H1 (cell line): ENCODE results near the gene LPAR3. TPM values are rescaled to one million over a fixed set of nuclear protein-coding genes. Genes with fewer than 3 reads are reported as not detected.

Experiments
- CTCF ChIA-PET: fragments of 300-600 bp; sonication (Branson Sonifier 250); formaldehyde crosslinking; loops from one replicate; lab custom pipeline; 2021; ENCODE audit not compliant: partially characterized antibody; lab: Charles Lee
- POLR2A ChIA-PET: fragments of 300-600 bp; sonication (Branson Sonifier 250); formaldehyde crosslinking; loops from one replicate; lab custom pipeline; 2021; ENCODE audit warnings: inconsistent platforms; ENCODE audit not compliant: partially characterized antibody; lab: Charles Lee
- DNase-seq, 2 experiments: peaks; one replicate each; pipeline versions ENCODE4 v3.0.0 to v3.0.0-alpha.2; 2010 to 2022; ENCODE audit warnings: low spot score in 2 of 2, low read depth in 1 of 2, mixed read lengths in 1 of 2
- FAIRE-seq: peaks from 2 replicates; lab custom pipeline; 2011; peaks lifted over from hg19 to GRCh38; lab: Jason Lieb, UNC
- H2AFZ ChIP-seq: 2 replicates; pipeline ENCODE4 v1.8.1; 2012; ENCODE audit warnings: low read length, inconsistent platforms
- H2AK5ac ChIP-seq: 2 replicates; pipeline ENCODE4 v1.6.1; 2013; ENCODE audit warnings: low read depth, low read length
- H2BK120ac ChIP-seq: replicated peaks from 2 replicates; pipeline ENCODE3; 2013; ENCODE audit warnings: low read depth, low read length, inconsistent platforms
- H2BK12ac ChIP-seq: 2 replicates; pipeline ENCODE4 v1.6.1; 2013; ENCODE audit warnings: low read depth, low read length
- H2BK15ac ChIP-seq: 2 replicates; pipeline ENCODE4 v1.6.1; 2013; ENCODE audit warnings: low read length
- H2BK20ac ChIP-seq: 2 replicates; pipeline ENCODE4 v1.6.1; 2013; ENCODE audit warnings: low read length
- H2BK5ac ChIP-seq: 2 replicates; pipeline ENCODE4 v1.6.1; 2013; ENCODE audit warnings: low read depth, low read length
- H3K14ac ChIP-seq: 2 replicates; pipeline ENCODE4 v1.6.1; 2013; ENCODE audit warnings: inconsistent platforms; ENCODE audit not compliant: insufficient read length
- H3K18ac ChIP-seq: 2 replicates; pipeline ENCODE4 v1.6.1; 2013; ENCODE audit warnings: low read length; ENCODE audit errors: extremely low read depth
- H3K23ac ChIP-seq: 2 replicates; pipeline ENCODE4 v1.6.1; 2013; ENCODE audit warnings: inconsistent platforms; ENCODE audit not compliant: insufficient read length
- H3K23me2 ChIP-seq: 2 replicates; pipeline ENCODE4 v1.6.1; 2013; ENCODE audit warnings: low read depth, low read length
- H3K27ac ChIP-seq: 2 replicates; pipeline ENCODE4 v1.6.1; 2011; ENCODE audit warnings: low read depth, low read length, inconsistent platforms
- H3K27me3 ChIP-seq, 4 experiments: replicated peaks in 1 of 4; 1 replicate in 1 of 4; 2 replicates in 3 of 4; pipeline versions ENCODE4 v1.6.1 to v1.8.1; 2011 to 2013; ENCODE audit warnings: low read length in 3 of 4, mild to moderate bottlenecking in 3 of 4, inconsistent platforms in 2 of 4, mixed read lengths in 2 of 4, moderate library complexity in 1 of 4; ENCODE audit not compliant: control insufficient read depth in 3 of 4, insufficient read depth in 3 of 4; ENCODE audit errors: extremely low read depth in 1 of 4
- H3K36me3 ChIP-seq, 4 experiments: 2 replicates each; pipeline versions ENCODE4 v1.6.1 to v1.8.1; 2011 to 2013; ENCODE audit warnings: mild to moderate bottlenecking in 4 of 4, low read length in 3 of 4, moderate library complexity in 2 of 4, control low read depth in 1 of 4, inconsistent platforms in 1 of 4; ENCODE audit not compliant: insufficient read depth in 4 of 4, control insufficient read depth in 2 of 4
- H3K4ac ChIP-seq: replicated peaks from 2 replicates; pipeline ENCODE3; 2013; ENCODE audit warnings: low read length, low read depth, mixed read lengths, inconsistent platforms; ENCODE audit not compliant: insufficient read length
- H3K4me1 ChIP-seq, 4 experiments: replicated peaks in 1 of 4; 1 replicate in 1 of 4; 2 replicates in 3 of 4; pipeline versions ENCODE4 v1.6.1 to v1.8.1; 2011 to 2013; ENCODE audit warnings: low read length in 3 of 4, inconsistent platforms in 2 of 4, mixed read lengths in 1 of 4; ENCODE audit not compliant: insufficient read depth in 4 of 4, control insufficient read depth in 3 of 4
- H3K4me2 ChIP-seq, 2 experiments: 2 replicates each; pipeline versions ENCODE4 v1.6.1 to v1.8.1; 2011 to 2013; ENCODE audit warnings: low read depth in 2 of 2, low read length in 2 of 2, control low read depth in 1 of 2, inconsistent platforms in 1 of 2, mild to moderate bottlenecking in 1 of 2; ENCODE audit not compliant: insufficient read depth in 1 of 2
- H3K4me3 ChIP-seq, 4 experiments: fragments of 200-600, 300-600 bp in 1 of 4; sonication (generic), shearing (Covaris generic), sonication (Bioruptor Twin) in 1 of 4; 2 replicates each; pipeline versions ENCODE4 v1.5.1 to v1.8.1; 2011 to 2016; ENCODE audit warnings: low read length in 4 of 4, low read depth in 3 of 4, control low read depth in 2 of 4, inconsistent platforms in 2 of 4, mild to moderate bottlenecking in 2 of 4, mixed read lengths in 1 of 4, moderate library complexity in 1 of 4; ENCODE audit not compliant: insufficient read depth in 2 of 4; ENCODE audit errors: extremely low read depth in 1 of 4
- H3K56ac ChIP-seq: replicated peaks from 2 replicates; pipeline ENCODE3; 2013; ENCODE audit warnings: low read depth, mild to moderate bottlenecking, mixed read lengths, low read length, inconsistent platforms; ENCODE audit not compliant: insufficient read length
- H3K79me1 ChIP-seq: 2 replicates; pipeline ENCODE4 v1.6.1; 2013; ENCODE audit warnings: low read depth, low read length, control low read depth
- H3K79me2 ChIP-seq, 2 experiments: 2 replicates each; pipeline versions ENCODE4 v1.6.1 to v1.8.1; 2012 to 2013; ENCODE audit warnings: low read length in 2 of 2, mild to moderate bottlenecking in 2 of 2, inconsistent platforms in 1 of 2; ENCODE audit not compliant: insufficient read depth in 2 of 2, control insufficient read depth in 1 of 2
- H3K9ac ChIP-seq, 4 experiments: replicated peaks in 1 of 4; 1 replicate in 1 of 4; 2 replicates in 3 of 4; pipeline versions ENCODE4 v1.6.1 to v1.8.1; 2011 to 2013; ENCODE audit warnings: low read depth in 3 of 4, low read length in 3 of 4, control low read depth in 2 of 4, mild to moderate bottlenecking in 2 of 4, moderate library complexity in 2 of 4, inconsistent platforms in 1 of 4; ENCODE audit errors: extremely low read depth in 1 of 4
- H3K9me3 ChIP-seq, 2 experiments: 2 replicates each; pipeline versions ENCODE4 v1.6.1 to v1.8.1; 2012 to 2013; ENCODE audit warnings: mild to moderate bottlenecking in 2 of 2, moderate library complexity in 2 of 2, control low read depth in 1 of 2, inconsistent platforms in 1 of 2, low read depth in 1 of 2, low read length in 1 of 2, mixed read lengths in 1 of 2; ENCODE audit not compliant: insufficient read depth in 2 of 2
- H4K20me1 ChIP-seq, 2 experiments: replicated peaks in 1 of 2; 2 replicates each; pipeline versions ENCODE3 to v1.8.1; 2011 to 2013; ENCODE audit warnings: inconsistent platforms in 2 of 2, low read length in 2 of 2, mild to moderate bottlenecking in 1 of 2; ENCODE audit not compliant: insufficient read depth in 2 of 2, control insufficient read depth in 1 of 2
- H4K5ac ChIP-seq: 2 replicates; pipeline ENCODE4 v1.6.1; 2013; ENCODE audit warnings: low read length, low read depth, mixed read lengths, inconsistent platforms; ENCODE audit not compliant: insufficient read length
- H4K8ac ChIP-seq: 2 replicates; pipeline ENCODE4 v1.8.0; 2013; ENCODE audit warnings: mild to moderate bottlenecking, moderate library complexity, low read length, inconsistent platforms; ENCODE audit not compliant: insufficient read depth; ENCODE audit errors: extremely low read depth
- H4K91ac ChIP-seq: replicated peaks from 2 replicates; pipeline ENCODE3; 2013; ENCODE audit warnings: low read length, mixed read lengths, inconsistent platforms; ENCODE audit not compliant: insufficient read length
- ASH2L ChIP-seq: fragments of 200-600, 300-600 bp; sonication (generic); IDR thresholded peaks from one replicate; pipeline ENCODE4 v1.7.1; 2017; ENCODE audit warnings: low read length
- CBX8 ChIP-seq: fragments of 300-800, 300-1000 bp; sonication (generic); IDR thresholded peaks from 2 replicates; pipeline ENCODE4 v1.7.1; 2016; ENCODE audit warnings: low read depth, low read length, borderline replicate concordance
- GTF2F1 ChIP-seq: IDR thresholded peaks from 2 replicates; pipeline ENCODE4 v1.6.1; 2012; ENCODE audit warnings: low read depth, low read length, improper control_type of control experiment, borderline replicate concordance
- HDAC6 ChIP-seq: IDR thresholded peaks from one replicate; pipeline ENCODE4 v1.7.1; 2012; ENCODE audit warnings: low read depth, mild to moderate bottlenecking, inconsistent platforms, low read length, moderate library complexity
- JUN ChIP-seq: IDR thresholded peaks from 2 replicates; pipeline ENCODE4 v1.6.1; 2011; ENCODE audit warnings: low read depth, mild to moderate bottlenecking, improper control_type of control experiment, low read length
- PHF8 ChIP-seq: fragments of 200-600 bp; sonication (generic); conservative IDR thresholded peaks from 2 replicates; pipeline ENCODE4 v1.7.1; 2012; ENCODE audit warnings: low read depth, mild to moderate bottlenecking, inconsistent platforms, low read length, moderate library complexity
- RBBP5 ChIP-seq: IDR thresholded peaks from 2 replicates; pipeline ENCODE4 v1.7.1; 2012; ENCODE audit warnings: low read depth, mild to moderate bottlenecking, inconsistent platforms, low read length, moderate library complexity, borderline replicate concordance
- RNF2 ChIP-seq: fragments of 200-900, 300-1000 bp; sonication (generic); IDR thresholded peaks from 2 replicates; pipeline ENCODE4 v1.7.1; 2016; ENCODE audit warnings: borderline replicate concordance, low read depth, mild to moderate bottlenecking, antibody characterized with exemption, low read length; ENCODE audit not compliant: poor library complexity, severe bottlenecking; ENCODE audit errors: missing control alignments
- SRF ChIP-seq: IDR thresholded peaks from 2 replicates; pipeline ENCODE4 v1.6.1; 2011; ENCODE audit warnings: mild to moderate bottlenecking, low read depth, low read length, moderate library complexity
- TEAD4 ChIP-seq: IDR thresholded peaks from 2 replicates; pipeline ENCODE4 v1.6.1; 2012; ENCODE audit warnings: low read depth, low read length, inconsistent platforms, mixed read lengths
- WGBS, 2 experiments: shearing (Covaris generic) in 1 of 2; methylation state at CpG; one replicate each; pipeline versions ENCODE4 v1.1.6 to v1.1.7; 2013 to 2015; ENCODE audit warnings: low lambda C conversion rate in 2 of 2, mixed read lengths in 2 of 2, inconsistent platforms in 1 of 2, low coverage in 1 of 2, missing lambda C conversion rate in 1 of 2; ENCODE audit not compliant: insufficient replicate concordance in 2 of 2, insufficient coverage in 1 of 2, insufficient read length in 1 of 2; ENCODE audit errors: extremely low coverage in 1 of 2, missing lambda C conversion rate in 1 of 2; 5-methylcytosine and 5-hydroxymethylcytosine counted together
- polyA plus RNA-seq, 7 experiments: library from polyadenylated mRNA; depleted of rRNA in 3 of 7; stranded (reverse) in 5 of 7; unstranded in 2 of 7; fragments of >200 nt in 5 of 7; fragments of 200-250 nt in 2 of 7; gene quantifications; 1 replicate in 5 of 7; 2 replicates in 1 of 7; 4 replicates in 1 of 7; pipeline versions ENCODE4 v1.2.1 to v1.2.3, GENCODE V29; 2011 to 2013; ENCODE audit warnings: missing spikeins in 2 of 7, mixed read lengths in 2 of 7
- total RNA-seq: library from RNA; stranded (reverse); fragmentation: NEBNext Ultra II Directional; extraction: Animal tissue kit (Norgen Biotek cat#: 25700); gene quantifications from 2 replicates; pipeline ENCODE4 v1.2.1, GENCODE V29; 2021

LPAR3 gene
- total and polyA plus RNA-seq, 2 of the 8 experiments (the other 6 are each of a cell fraction or from before 2014, with no cell fraction given), result 17.1 to 25.4 TPM

GRCh38 chr1:84930831-84931230 is 37.8 kb upstream of the LPAR3 start:
- H3K9me3 ChIP-seq, result no peaks in the 10 kb centered on the region
- H2AFZ ChIP-seq, result no peak overlapping the region
- CTCF ChIA-PET, result interaction anchor here (1.5 to 5.3 kb wide), 2 partner anchors 13 to 149 kb away, joined by 4 to 33 read pairs; no protein-coding TSS in a partner anchor
- H4K5ac ChIP-seq, result no peak overlapping the region
- H3K14ac ChIP-seq, result no peak overlapping the region
- no peak overlapping the region for H2BK5ac ChIP-seq
- peaks cover 0 to 3% (median 0%) of the 10 kb centered on the region in 4 experiments; a peak in 1 of 7 replicates for H3K4me1 ChIP-seq
- no peak overlapping the region for H3K4me2 ChIP-seq
- H3K79me1 ChIP-seq, result no peaks in the 10 kb centered on the region
- H3K79me2 ChIP-seq, result no peaks in the 10 kb centered on the region
- H2BK120ac ChIP-seq, result no peak overlapping the region
- H2BK15ac ChIP-seq, result 0 out of 2 replicates have a peak overlapping the region, but pooled peaks have one; percentile 40
- WGBS, 2 experiments, result 79% methylated on average over 2 of the region's 2 CpGs; no CpG with 5 or more reads in 1 of the 2 experiments
- no peak overlapping the region for H3K9ac ChIP-seq
- no peaks in the 10 kb centered on the region for H4K20me1 ChIP-seq
- POLR2A ChIA-PET, result no interaction called here
- no peak for DNase-seq
- H3K4me3 ChIP-seq, result no peak overlapping the region
- H3K27me3 ChIP-seq, result no peaks in the 10 kb centered on the region
- no peak overlapping the region for H4K91ac ChIP-seq
- no peak overlapping the region for H2BK20ac ChIP-seq
- no peak overlapping the region for H4K8ac ChIP-seq
- no peak overlapping the region for H2BK12ac ChIP-seq
- no peak for TF ChIP-seq PHF8
- TF ChIP-seq CBX8, result no peak
- TF ChIP-seq GTF2F1, result no peak
- TF ChIP-seq HDAC6, result no peak
- no peak for TF ChIP-seq ASH2L
- TF ChIP-seq JUN, result no peak
- no peak for TF ChIP-seq SRF
- no peak for TF ChIP-seq RBBP5
- no peak for TF ChIP-seq RNF2
- TF ChIP-seq TEAD4, result no peak
- no peaks in the 10 kb centered on the region; a peak in 1 of 8 replicates for H3K36me3 ChIP-seq
- H3K23me2 ChIP-seq, result no peaks in the 10 kb centered on the region
- H3K27ac ChIP-seq, result no peak overlapping the region
- H3K23ac ChIP-seq, result no peak overlapping the region
- no peak overlapping the region for H3K4ac ChIP-seq
- no peak overlapping the region for H2AK5ac ChIP-seq
- H3K56ac ChIP-seq, result no peak overlapping the region
- H3K18ac ChIP-seq, result no peak overlapping the region
- FAIRE-seq, result no peak
